H9 (cell line): Measurements from ENCODE around the gene PAK6. TPM values are rescaled to one million over a fixed set of nuclear protein-coding genes. Genes with fewer than 3 reads are reported as not detected.

Experiments used
- DNase-seq: peaks from one replicate; pipeline ENCODE4 v3.0.0-alpha.2; 2017
- H2AFZ ChIP-seq: one replicate; pipeline ENCODE4 v1.6.1; 2013; ENCODE audit warnings: mild to moderate bottlenecking, low read length, control low read depth, moderate library complexity
- H2AK5ac ChIP-seq: 2 replicates; pipeline ENCODE4 v1.6.1; 2013; ENCODE audit warnings: low read length, control low read depth, mixed read lengths; ENCODE audit not compliant: insufficient read length
- H2BK120ac ChIP-seq: one replicate; pipeline ENCODE4 v1.6.1; 2013; ENCODE audit warnings: low read depth, mild to moderate bottlenecking, low read length, control low read depth, inconsistent platforms; ENCODE audit not compliant: poor library complexity, severe bottlenecking
- H2BK12ac ChIP-seq: 2 replicates; pipeline ENCODE4 v1.6.1; 2013; ENCODE audit warnings: low read length, control low read depth, mixed read lengths, low read depth; ENCODE audit not compliant: insufficient read length
- H2BK15ac ChIP-seq: 2 replicates; pipeline ENCODE4 v1.6.1; 2013; ENCODE audit warnings: low read depth, low read length, control low read depth
- H2BK20ac ChIP-seq: one replicate; pipeline ENCODE4 v1.6.1; 2013; ENCODE audit warnings: low read depth, mild to moderate bottlenecking, low read length, control low read depth, inconsistent platforms; ENCODE audit not compliant: poor library complexity, severe bottlenecking
- H2BK5ac ChIP-seq: 2 replicates; pipeline ENCODE4 v1.6.1; 2013; ENCODE audit warnings: low read length, control low read depth, mixed read lengths; ENCODE audit not compliant: insufficient read length
- H3K14ac ChIP-seq: 2 replicates; pipeline ENCODE4 v1.6.1; 2013; ENCODE audit warnings: low read length, control low read depth; ENCODE audit not compliant: insufficient read depth
- H3K18ac ChIP-seq: 2 replicates; pipeline ENCODE4 v1.6.1; 2013; ENCODE audit warnings: low read depth, mild to moderate bottlenecking, mixed read lengths, low read length, control low read depth; ENCODE audit not compliant: insufficient read length
- H3K23ac ChIP-seq: 2 replicates; pipeline ENCODE4 v1.6.1; 2013; ENCODE audit warnings: low read length, control low read depth, mixed read lengths, low read depth; ENCODE audit not compliant: insufficient read length
- H3K23me2 ChIP-seq: 2 replicates; pipeline ENCODE4 v1.6.1; 2013; ENCODE audit warnings: low read depth, mild to moderate bottlenecking, mixed read lengths, low read length, control low read depth; ENCODE audit not compliant: insufficient read length, poor library complexity, severe bottlenecking
- H3K27ac ChIP-seq: 2 replicates; pipeline ENCODE4 v1.5.1; 2013; ENCODE audit warnings: low read length, control low read depth, mixed read lengths, low read depth; ENCODE audit not compliant: insufficient read length
- H3K27me3 ChIP-seq: 2 replicates; pipeline ENCODE4 v1.6.1; 2013; ENCODE audit warnings: low read length, control low read depth, inconsistent platforms; ENCODE audit not compliant: insufficient read depth
- H3K4ac ChIP-seq: 2 replicates; pipeline ENCODE4 v1.6.1; 2013; ENCODE audit warnings: low read depth, mild to moderate bottlenecking, control low read depth, inconsistent platforms, low read length, moderate library complexity
- H3K4me1 ChIP-seq: 2 replicates; pipeline ENCODE4 v1.6.1; 2013; ENCODE audit warnings: low read length, control low read depth, inconsistent platforms; ENCODE audit not compliant: insufficient read depth
- H3K4me2 ChIP-seq: 2 replicates; pipeline ENCODE4 v1.6.1; 2013; ENCODE audit warnings: low read length, control low read depth, mixed read lengths; ENCODE audit not compliant: insufficient read length, insufficient read depth
- H3K56ac ChIP-seq: 2 replicates; pipeline ENCODE4 v1.6.1; 2013; ENCODE audit warnings: low read depth, mild to moderate bottlenecking, mixed read lengths, low read length, control low read depth; ENCODE audit not compliant: insufficient read length
- H3K79me1 ChIP-seq: 2 replicates; pipeline ENCODE4 v1.6.1; 2013; ENCODE audit warnings: low read depth, mild to moderate bottlenecking, moderate library complexity, low read length, control low read depth, inconsistent platforms; ENCODE audit not compliant: insufficient read depth, poor library complexity, severe bottlenecking
- H3K79me2 ChIP-seq: 2 replicates; pipeline ENCODE4 v1.6.1; 2013; ENCODE audit warnings: low read length, control low read depth, inconsistent platforms; ENCODE audit not compliant: insufficient read depth
- H3K9ac ChIP-seq: 2 replicates; pipeline ENCODE4 v1.6.1; 2013; ENCODE audit warnings: low read length, control low read depth, mixed read lengths; ENCODE audit not compliant: insufficient read length; ENCODE audit errors: extremely low read depth
- H3K9me3 ChIP-seq: one replicate; pipeline ENCODE4 v1.6.1; 2013; ENCODE audit warnings: low read depth, low read length, inconsistent platforms; ENCODE audit not compliant: control insufficient read depth
- H3T11ph ChIP-seq: one replicate; pipeline ENCODE4 v1.6.1; 2013; ENCODE audit warnings: mild to moderate bottlenecking, low read length, control low read depth, inconsistent platforms
- H4K20me1 ChIP-seq: one replicate; pipeline ENCODE4 v1.6.1; 2013; ENCODE audit not compliant: control insufficient read depth, insufficient read length, insufficient read depth
- H4K5ac ChIP-seq: 2 replicates; pipeline ENCODE4 v1.6.1; 2013; ENCODE audit warnings: low read depth, mild to moderate bottlenecking, mixed read lengths, low read length, control low read depth; ENCODE audit not compliant: insufficient read length
- H4K8ac ChIP-seq: replicated peaks from 2 replicates; pipeline ENCODE4 v1.6.1; 2013; ENCODE audit warnings: low read length, control low read depth, mixed read lengths, low read depth; ENCODE audit not compliant: insufficient read length
- H4K91ac ChIP-seq: 2 replicates; pipeline ENCODE4 v1.6.1; 2013; ENCODE audit warnings: low read depth, mild to moderate bottlenecking, moderate library complexity, mixed read lengths, low read length, control low read depth; ENCODE audit not compliant: insufficient read length
- H3K27ac Mint-ChIP-seq, 3 experiments: 2 replicates in 2 of 3; 3 replicates in 1 of 3; pipeline ENCODE4 v1.8.0; 2020 to 2021; ENCODE audit warnings: mixed read lengths in 3 of 3, mild to moderate bottlenecking in 1 of 3, moderate library complexity in 1 of 3
- H3K27me3 Mint-ChIP-seq: 2 replicates; pipeline ENCODE4 v1.8.0; 2021; ENCODE audit warnings: low read depth, mild to moderate bottlenecking, moderate library complexity, mixed read lengths
- H3K36me3 Mint-ChIP-seq, 3 experiments: 2 replicates in 2 of 3; 3 replicates in 1 of 3; pipeline ENCODE4 v1.8.0; 2020 to 2021; ENCODE audit warnings: low read depth in 3 of 3, mixed read lengths in 3 of 3; ENCODE audit not compliant: insufficient read depth in 1 of 3
- H3K4me1 Mint-ChIP-seq, 2 experiments: 2 replicates each; pipeline ENCODE4 v1.8.0; 2020; ENCODE audit warnings: mixed read lengths in 2 of 2
- H3K4me3 Mint-ChIP-seq, 2 experiments: 2 replicates in 1 of 2; 3 replicates in 1 of 2; pipeline ENCODE4 v1.8.0; 2020 to 2021; ENCODE audit warnings: mild to moderate bottlenecking in 2 of 2, mixed read lengths in 2 of 2, moderate library complexity in 1 of 2
- H3K9me3 Mint-ChIP-seq, 2 experiments: 2 replicates in 1 of 2; 3 replicates in 1 of 2; pipeline ENCODE4 v1.8.0; 2020; ENCODE audit warnings: mild to moderate bottlenecking in 2 of 2, mixed read lengths in 2 of 2, moderate library complexity in 1 of 2
- WGBS: extraction: QIAGEN DNeasy Blood & Tissue Kit; methylation state at CpG from one replicate; pipeline ENCODE4 v1.1.7; 2013; ENCODE audit warnings: missing lambda C conversion rate, low lambda C conversion rate, mixed read lengths; ENCODE audit not compliant: insufficient read length; ENCODE audit errors: extremely low coverage; 5-methylcytosine and 5-hydroxymethylcytosine counted together
- total RNA-seq: library from RNA; stranded (reverse); gene quantifications from 2 replicates; pipeline ENCODE4 v1.2.1, GENCODE V29; 2021
- TF ChIP-seq, protein P1 (sequence below): fragments of 200-600 bp; sonication (generic); conservative IDR thresholded peaks from 3 replicates; pipeline ENCODE4 v1.8.0; 2021; ENCODE audit warnings: antibody characterized with exemption, mild to moderate bottlenecking

The PAK6 gene
- total RNA-seq, 1 experiment from 2014 or later = 7.4 TPM

DNA sequence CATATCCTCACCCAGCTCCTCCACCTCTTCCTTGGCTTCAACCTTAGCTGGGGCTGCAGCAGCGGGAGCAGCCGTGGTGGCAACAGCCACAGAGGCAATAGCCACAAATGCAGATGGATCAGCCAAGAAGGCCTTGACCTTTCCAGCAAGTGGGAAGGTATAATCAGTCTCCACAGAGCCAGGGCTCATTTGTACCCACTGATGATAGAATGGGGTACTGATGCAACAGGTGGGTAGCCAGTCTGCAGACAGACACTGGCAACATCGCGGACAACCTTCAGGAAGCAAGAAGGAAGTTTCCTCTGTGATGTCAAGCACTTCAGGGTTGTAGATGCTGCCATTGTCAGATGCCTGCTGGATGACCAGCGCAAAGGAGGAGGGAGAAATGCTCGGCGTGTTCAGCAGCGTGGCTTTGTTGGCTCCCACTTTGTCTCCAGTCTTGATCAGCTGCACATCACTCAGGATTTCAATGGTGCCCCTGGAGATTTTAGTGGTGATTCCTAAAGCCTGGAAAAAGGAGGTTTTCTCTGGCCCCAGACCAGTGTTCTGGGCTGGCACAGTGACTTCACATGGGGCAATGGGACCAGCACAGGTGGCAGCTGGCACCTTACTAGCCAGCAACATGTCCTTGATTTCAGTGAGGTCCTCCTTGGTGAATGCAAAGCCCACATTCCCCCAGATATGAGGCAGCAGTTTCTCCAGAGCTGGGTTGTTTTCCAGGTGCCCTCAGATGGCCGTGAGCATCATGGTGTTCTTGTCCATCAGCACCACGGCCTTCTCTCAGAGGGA, 73.7 kb downstream of the PAK6 start:
- peaks cover 3% of the 10 kb centered on the region; the same call in 1 of the 2 replicates for H3K4me1 ChIP-seq
- H2BK120ac ChIP-seq = no peak overlapping the region
- H3T11ph ChIP-seq = no peak overlapping the region
- H2AFZ ChIP-seq = no peak overlapping the region
- H3K27ac ChIP-seq = no peak overlapping the region
- no peaks in the 10 kb centered on the region for H3K27me3 ChIP-seq
- H3K23me2 ChIP-seq = no peaks in the 10 kb centered on the region
- no peak overlapping the region for H2BK5ac ChIP-seq
- H2BK20ac ChIP-seq = no peak overlapping the region
- no peak for DNase-seq
- no CpG with 5 or more reads among the region's 10 CpGs for WGBS
- H3K18ac ChIP-seq = no peak overlapping the region
- no peak overlapping the region for H3K4me2 ChIP-seq
- H3K27ac Mint-ChIP-seq = no peak overlapping the region
- no peak overlapping the region for H3K14ac ChIP-seq
- H3K23ac ChIP-seq = no peak overlapping the region
- no peak overlapping the region for H3K9ac ChIP-seq
- TF ChIP-seq, protein P1, sequence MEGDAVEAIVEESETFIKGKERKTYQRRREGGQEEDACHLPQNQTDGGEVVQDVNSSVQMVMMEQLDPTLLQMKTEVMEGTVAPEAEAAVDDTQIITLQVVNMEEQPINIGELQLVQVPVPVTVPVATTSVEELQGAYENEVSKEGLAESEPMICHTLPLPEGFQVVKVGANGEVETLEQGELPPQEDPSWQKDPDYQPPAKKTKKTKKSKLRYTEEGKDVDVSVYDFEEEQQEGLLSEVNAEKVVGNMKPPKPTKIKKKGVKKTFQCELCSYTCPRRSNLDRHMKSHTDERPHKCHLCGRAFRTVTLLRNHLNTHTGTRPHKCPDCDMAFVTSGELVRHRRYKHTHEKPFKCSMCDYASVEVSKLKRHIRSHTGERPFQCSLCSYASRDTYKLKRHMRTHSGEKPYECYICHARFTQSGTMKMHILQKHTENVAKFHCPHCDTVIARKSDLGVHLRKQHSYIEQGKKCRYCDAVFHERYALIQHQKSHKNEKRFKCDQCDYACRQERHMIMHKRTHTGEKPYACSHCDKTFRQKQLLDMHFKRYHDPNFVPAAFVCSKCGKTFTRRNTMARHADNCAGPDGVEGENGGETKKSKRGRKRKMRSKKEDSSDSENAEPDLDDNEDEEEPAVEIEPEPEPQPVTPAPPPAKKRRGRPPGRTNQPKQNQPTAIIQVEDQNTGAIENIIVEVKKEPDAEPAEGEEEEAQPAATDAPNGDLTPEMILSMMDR = no peak
- H2AK5ac ChIP-seq = no peak overlapping the region
- no peak overlapping the region for H3K56ac ChIP-seq
- H3K4ac ChIP-seq = no peak overlapping the region
- no peak overlapping the region for H4K5ac ChIP-seq
- H3K36me3 Mint-ChIP-seq = no peaks in the 10 kb centered on the region
- peaks cover 19 to 27% of the 10 kb centered on the region in 2 experiments for H3K4me1 Mint-ChIP-seq
- no peaks in the 10 kb centered on the region; a peak in 1 of 5 replicates for H3K9me3 Mint-ChIP-seq
- H2BK15ac ChIP-seq = no peak overlapping the region
- no peaks in the 10 kb centered on the region for H4K20me1 ChIP-seq
- no peak overlapping the region for H4K8ac ChIP-seq
- no peak overlapping the region for H2BK12ac ChIP-seq
- peaks cover 65% of the 10 kb centered on the region for H3K27me3 Mint-ChIP-seq
- no peaks in the 10 kb centered on the region for H3K79me1 ChIP-seq
- H3K4me3 Mint-ChIP-seq = no peak overlapping the region
- H3K79me2 ChIP-seq = no peaks in the 10 kb centered on the region
- H4K91ac ChIP-seq = no peak overlapping the region
- no peaks in the 10 kb centered on the region for H3K9me3 ChIP-seq
